ENCODE measurements around the gene RNF144A. TPM values are rescaled to one million over a fixed set of nuclear protein-coding genes. Genes with fewer than 3 reads are reported as not detected.

Gene RNF144A
- total RNA-seq, 1 experiment from 2014 or later: 10.6 TPM

- H2BK120ac ChIP-seq (ENCODE audit: low read depth, low read length, poor library complexity, severe bottlenecking): no peak overlapping the region
- H3K23me2 ChIP-seq (ENCODE audit: insufficient read length, low read depth, low read length, poor library complexity, severe bottlenecking): no peaks in the 10 kb centered on the region
- WGBS (ENCODE audit: extremely low coverage, insufficient read length, low lambda C conversion rate): no CpG with 5 or more reads among the region's 17 CpGs
- H2AFZ ChIP-seq (ENCODE audit: low read length): no peak overlapping the region
- Mint-ChIP-seq H3K36me3 (ENCODE audit: insufficient read depth in 1 of 3, low read depth in 3 of 3) (peaks cover 0 to 9% (median 8%) of the 10 kb centered on the region in 3 experiments; a peak in 6 of 7 replicates), H3K27me3 (ENCODE audit: low read depth) (no peaks in the 10 kb centered on the region), H3K27ac (no peak overlapping the region; a peak in 1 of 7 replicates), H3K9me3 (peaks cover 0 to 5% of the 10 kb centered on the region in 2 experiments; a peak in 1 of 5 replicates), H3K4me3 (no peak overlapping the region), H3K4me1 (peaks cover 17 to 18% of the 10 kb centered on the region in 2 experiments)
- H3K9ac ChIP-seq (ENCODE audit: extremely low read depth, insufficient read length, low read length): no peak overlapping the region
- H3K79me2 ChIP-seq (ENCODE audit: insufficient read depth, low read length): no peaks in the 10 kb centered on the region
- H2BK12ac ChIP-seq (ENCODE audit: insufficient read length, low read depth, low read length): no peak overlapping the region
- H2BK20ac ChIP-seq (ENCODE audit: low read depth, low read length, poor library complexity, severe bottlenecking): no peak overlapping the region
- H3K27ac ChIP-seq (ENCODE audit: insufficient read length, low read depth, low read length): no peak overlapping the region
- no peak overlapping the region for H4K5ac ChIP-seq (ENCODE audit: insufficient read length, low read depth, low read length)
- no peak overlapping the region for H2BK5ac ChIP-seq (ENCODE audit: insufficient read length, low read length)
- no peak overlapping the region for H3T11ph ChIP-seq (ENCODE audit: low read length)
- H3K18ac ChIP-seq (ENCODE audit: insufficient read length, low read depth, low read length): no peak overlapping the region
- DNase-seq: peak; percentile 50
- H2AK5ac ChIP-seq (ENCODE audit: insufficient read length, low read length): no peak overlapping the region
- H3K79me1 ChIP-seq (ENCODE audit: insufficient read depth, low read depth, low read length, poor library complexity, severe bottlenecking): no peaks in the 10 kb centered on the region
- H3K14ac ChIP-seq (ENCODE audit: insufficient read depth, low read length): no peak overlapping the region
- no peaks in the 10 kb centered on the region for H3K9me3 ChIP-seq (ENCODE audit: control insufficient read depth, low read depth, low read length)
- no peak overlapping the region for H2BK15ac ChIP-seq (ENCODE audit: low read depth, low read length)
- no peak overlapping the region for H3K4ac ChIP-seq (ENCODE audit: low read depth, low read length)
- no peak overlapping the region for H3K56ac ChIP-seq (ENCODE audit: insufficient read length, low read depth, low read length)
- H3K23ac ChIP-seq (ENCODE audit: insufficient read length, low read depth, low read length): no peak overlapping the region
- no peak overlapping the region for H4K91ac ChIP-seq (ENCODE audit: insufficient read length, low read depth, low read length)
- no peaks in the 10 kb centered on the region for H4K20me1 ChIP-seq (ENCODE audit: control insufficient read depth, insufficient read depth, insufficient read length)
- TF ChIP-seq, protein P1, sequence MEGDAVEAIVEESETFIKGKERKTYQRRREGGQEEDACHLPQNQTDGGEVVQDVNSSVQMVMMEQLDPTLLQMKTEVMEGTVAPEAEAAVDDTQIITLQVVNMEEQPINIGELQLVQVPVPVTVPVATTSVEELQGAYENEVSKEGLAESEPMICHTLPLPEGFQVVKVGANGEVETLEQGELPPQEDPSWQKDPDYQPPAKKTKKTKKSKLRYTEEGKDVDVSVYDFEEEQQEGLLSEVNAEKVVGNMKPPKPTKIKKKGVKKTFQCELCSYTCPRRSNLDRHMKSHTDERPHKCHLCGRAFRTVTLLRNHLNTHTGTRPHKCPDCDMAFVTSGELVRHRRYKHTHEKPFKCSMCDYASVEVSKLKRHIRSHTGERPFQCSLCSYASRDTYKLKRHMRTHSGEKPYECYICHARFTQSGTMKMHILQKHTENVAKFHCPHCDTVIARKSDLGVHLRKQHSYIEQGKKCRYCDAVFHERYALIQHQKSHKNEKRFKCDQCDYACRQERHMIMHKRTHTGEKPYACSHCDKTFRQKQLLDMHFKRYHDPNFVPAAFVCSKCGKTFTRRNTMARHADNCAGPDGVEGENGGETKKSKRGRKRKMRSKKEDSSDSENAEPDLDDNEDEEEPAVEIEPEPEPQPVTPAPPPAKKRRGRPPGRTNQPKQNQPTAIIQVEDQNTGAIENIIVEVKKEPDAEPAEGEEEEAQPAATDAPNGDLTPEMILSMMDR (conservative IDR thresholded peaks at IDR 0.05): peak; percentile 88
- H3K4me2 ChIP-seq (ENCODE audit: insufficient read depth, insufficient read length, low read length): no peak overlapping the region
- peaks cover 4% of the 10 kb centered on the region; the same call in 1 of the 2 replicates for H3K4me1 ChIP-seq (ENCODE audit: insufficient read depth, low read length)
- no peak overlapping the region for H4K8ac ChIP-seq (replicated peaks; ENCODE audit: insufficient read length, low read depth, low read length)
- H3K27me3 ChIP-seq (ENCODE audit: insufficient read depth, low read length): no peaks in the 10 kb centered on the region
Observed at GRCh38 chr2:7044253-7045250, 127.3 kb downstream of the RNF144A start.

Data from H9 (cell line).